HFFc6 (cell line): ENCODE measurements around the gene ST6GAL1. TPM values are rescaled to one million over a fixed set of nuclear protein-coding genes. Genes with fewer than 3 reads are reported as not detected.
A peak's percentile ranks its signal among the peaks of the same experiment; 100 is the strongest.

Experiments used
- DNase-seq: peaks from one replicate; pipeline ENCODE4 v3.0.0-alpha.2; 2018
- H3K27ac Mint-ChIP-seq: 2 replicates; pipeline ENCODE4 v1.8.0; 2020; ENCODE audit warnings: mild to moderate bottlenecking, mixed read lengths
- H3K27me3 Mint-ChIP-seq: 2 replicates; pipeline ENCODE4 v1.8.0; 2021; ENCODE audit warnings: mild to moderate bottlenecking, moderate library complexity, mixed read lengths; ENCODE audit not compliant: insufficient read depth
- H3K36me3 Mint-ChIP-seq: 2 replicates; pipeline ENCODE4 v1.8.0; 2021; ENCODE audit warnings: low read depth, mixed read lengths
- H3K4me1 Mint-ChIP-seq: 2 replicates; pipeline ENCODE4 v1.8.0; 2020; ENCODE audit warnings: low read depth, mixed read lengths
- H3K4me3 Mint-ChIP-seq: 2 replicates; pipeline ENCODE4 v1.8.0; 2020; ENCODE audit warnings: mild to moderate bottlenecking, moderate library complexity, mixed read lengths
- H3K9me3 Mint-ChIP-seq: 2 replicates; pipeline ENCODE4 v1.8.0; 2020; ENCODE audit warnings: mild to moderate bottlenecking, mixed read lengths
- total RNA-seq, 6 experiments: library from RNA; stranded (reverse); fragmentation: NEBNext Ultra II Directional; extraction: Animal tissue kit (Norgen Biotek cat#: 25700); gene quantifications; 2 replicates in 1 of 6; 3 replicates in 5 of 6; pipeline ENCODE4 v1.2.3, GENCODE V29; 2021
- TF ChIP-seq, protein P1 (sequence below): fragments of 200-600 bp; sonication (generic); IDR thresholded peaks from 2 replicates; pipeline ENCODE4 v1.5.0; 2021; ENCODE audit warnings: antibody characterized with exemption, mild to moderate bottlenecking

The ST6GAL1 gene
- total RNA-seq, 6 experiments from 2014 or later, result 0.88 to 2.6 (median 1.9) TPM

DNA sequence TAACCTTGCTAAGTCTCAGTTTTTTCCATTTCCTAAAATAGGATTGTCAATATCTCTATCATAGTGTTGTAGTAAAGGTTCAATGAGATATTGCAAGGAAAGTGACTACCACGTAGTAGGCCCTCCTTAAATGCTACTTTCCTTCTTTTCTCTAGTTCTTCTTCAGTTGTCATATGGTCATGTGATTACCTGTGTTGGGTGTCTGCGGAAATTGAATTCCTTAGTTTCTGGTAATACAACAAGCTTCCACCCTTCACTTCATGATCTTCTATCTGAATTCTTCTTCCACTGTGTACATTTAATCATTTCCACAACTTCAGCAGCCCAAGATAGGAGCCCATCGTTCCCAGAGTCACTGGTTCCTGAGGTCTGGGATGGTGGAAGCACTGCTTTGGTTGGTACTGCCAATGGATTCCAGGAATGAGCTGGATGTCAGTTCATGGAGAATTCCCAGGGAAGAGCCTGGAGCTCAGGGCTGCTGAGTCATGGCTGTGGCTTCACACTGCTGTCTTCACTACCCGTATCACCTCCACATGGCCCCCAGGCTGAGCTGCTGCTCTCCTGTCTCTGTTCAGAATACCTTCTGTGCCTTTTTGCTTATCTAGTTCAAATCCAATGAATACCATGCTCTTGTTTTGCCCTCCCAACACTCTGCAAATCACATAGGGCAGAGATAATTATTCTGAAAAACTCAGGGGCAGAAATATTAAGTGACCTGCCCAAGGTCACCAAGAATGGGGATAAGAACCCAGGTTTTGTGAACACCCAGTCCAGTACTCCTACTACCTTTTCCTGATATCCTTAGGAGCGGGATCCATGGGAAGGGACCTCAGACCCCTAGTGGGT is 110.4 kb downstream of the ST6GAL1 start:
- H3K9me3 Mint-ChIP-seq, result no peaks in the 10 kb centered on the region
- TF ChIP-seq, protein P1, sequence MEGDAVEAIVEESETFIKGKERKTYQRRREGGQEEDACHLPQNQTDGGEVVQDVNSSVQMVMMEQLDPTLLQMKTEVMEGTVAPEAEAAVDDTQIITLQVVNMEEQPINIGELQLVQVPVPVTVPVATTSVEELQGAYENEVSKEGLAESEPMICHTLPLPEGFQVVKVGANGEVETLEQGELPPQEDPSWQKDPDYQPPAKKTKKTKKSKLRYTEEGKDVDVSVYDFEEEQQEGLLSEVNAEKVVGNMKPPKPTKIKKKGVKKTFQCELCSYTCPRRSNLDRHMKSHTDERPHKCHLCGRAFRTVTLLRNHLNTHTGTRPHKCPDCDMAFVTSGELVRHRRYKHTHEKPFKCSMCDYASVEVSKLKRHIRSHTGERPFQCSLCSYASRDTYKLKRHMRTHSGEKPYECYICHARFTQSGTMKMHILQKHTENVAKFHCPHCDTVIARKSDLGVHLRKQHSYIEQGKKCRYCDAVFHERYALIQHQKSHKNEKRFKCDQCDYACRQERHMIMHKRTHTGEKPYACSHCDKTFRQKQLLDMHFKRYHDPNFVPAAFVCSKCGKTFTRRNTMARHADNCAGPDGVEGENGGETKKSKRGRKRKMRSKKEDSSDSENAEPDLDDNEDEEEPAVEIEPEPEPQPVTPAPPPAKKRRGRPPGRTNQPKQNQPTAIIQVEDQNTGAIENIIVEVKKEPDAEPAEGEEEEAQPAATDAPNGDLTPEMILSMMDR, result no peak
- H3K4me3 Mint-ChIP-seq, result no peak overlapping the region
- H3K4me1 Mint-ChIP-seq, result peaks cover 19% of the 10 kb centered on the region
- no peaks in the 10 kb centered on the region for H3K36me3 Mint-ChIP-seq
- H3K27me3 Mint-ChIP-seq, result peaks cover 2% of the 10 kb centered on the region; the same call in 1 of the 2 replicates
- peak; percentile 45 for DNase-seq
- peak overlapping the region; percentile 36; the same call in 1 of the 2 replicates for H3K27ac Mint-ChIP-seq

DNA sequence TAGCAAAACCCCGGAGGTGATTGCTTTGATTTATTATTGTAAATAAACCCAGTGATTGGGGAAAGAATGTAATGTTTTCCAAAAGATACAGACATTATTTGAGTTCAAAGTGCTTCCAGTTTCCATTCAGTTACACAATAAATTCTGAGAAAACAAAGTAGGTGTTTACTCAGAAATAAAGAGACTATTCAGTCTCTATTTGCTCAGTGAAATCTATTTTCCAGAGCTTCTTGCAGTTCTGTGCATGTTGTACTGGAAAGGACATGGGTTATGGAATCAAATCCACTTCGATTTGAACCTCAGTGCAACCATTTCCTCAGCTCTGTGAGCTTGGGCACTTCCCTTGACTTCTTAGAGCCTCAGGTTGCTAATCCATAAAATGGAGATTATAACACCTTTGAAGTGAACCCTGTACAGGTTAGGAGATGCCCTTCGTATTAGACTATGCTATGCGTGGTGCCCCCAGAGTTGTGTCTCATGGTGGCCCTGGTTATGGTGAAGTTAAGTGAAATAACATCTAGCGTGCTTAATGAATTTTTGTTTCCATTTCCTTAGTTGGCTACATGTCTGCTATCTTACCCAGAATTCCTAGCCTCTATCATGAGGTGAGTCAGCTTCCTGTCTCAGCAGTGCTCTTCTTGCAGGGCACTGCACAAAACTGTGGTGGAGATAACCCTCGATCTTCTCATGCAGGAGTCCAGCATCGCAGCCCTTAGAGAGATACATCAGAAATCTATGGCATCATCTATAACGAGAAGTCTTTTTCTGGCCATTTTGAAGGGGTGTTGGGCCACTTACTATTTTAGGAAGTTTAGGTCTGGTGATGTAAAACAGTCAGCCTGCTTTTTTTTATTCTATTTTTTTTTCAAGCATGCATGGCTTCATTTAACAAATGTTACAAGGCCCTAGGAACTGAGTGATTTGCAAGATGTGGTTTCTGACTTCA is 111.3 kb downstream of the ST6GAL1 start:
- H3K27ac Mint-ChIP-seq, result peak overlapping the region; percentile 42; the same call in 1 of the 2 replicates

GRCh38 chr3:187042346-187042745 is 112.0 kb downstream of the ST6GAL1 start:
- H3K27me3 Mint-ChIP-seq, result peaks cover 2% of the 10 kb centered on the region; the same call in 1 of the 2 replicates
- no peak overlapping the region for H3K27ac Mint-ChIP-seq
- no peaks in the 10 kb centered on the region for H3K36me3 Mint-ChIP-seq
- H3K4me3 Mint-ChIP-seq, result no peak overlapping the region
- no peak for DNase-seq
- H3K4me1 Mint-ChIP-seq, result peaks cover 19% of the 10 kb centered on the region
- H3K9me3 Mint-ChIP-seq, result no peaks in the 10 kb centered on the region
- TF ChIP-seq, protein P1, result no peak

More for the DNA sequence above, 111.3 kb downstream of the ST6GAL1 start:
- peaks cover 19% of the 10 kb centered on the region for H3K4me1 Mint-ChIP-seq
- no peak for DNase-seq
- TF ChIP-seq, protein P1, result no peak
- H3K36me3 Mint-ChIP-seq, result no peaks in the 10 kb centered on the region
- H3K9me3 Mint-ChIP-seq, result no peaks in the 10 kb centered on the region
- peaks cover 2% of the 10 kb centered on the region; the same call in 1 of the 2 replicates for H3K27me3 Mint-ChIP-seq
- H3K4me3 Mint-ChIP-seq, result no peak overlapping the region

- Mint-ChIP-seq H3K36me3 (no peaks in the 10 kb centered on the region), H3K27ac (no peak overlapping the region), H3K4me3 (no peak overlapping the region), H3K9me3 (no peaks in the 10 kb centered on the region), H3K27me3 (peaks cover 2% of the 10 kb centered on the region; the same call in 1 of the 2 replicates), H3K4me1 (peaks cover 19% of the 10 kb centered on the region)
- DNase-seq, result no peak
- TF ChIP-seq, protein P1, result no peak
Observed at GRCh38 chr3:187042874-187043458, 112.6 kb downstream of the ST6GAL1 start.

GRCh38 chr3:187044206-187044605 is 113.9 kb downstream of the ST6GAL1 start:
- H3K4me1 Mint-ChIP-seq, result peaks cover 19% of the 10 kb centered on the region
- DNase-seq, result no peak
- H3K36me3 Mint-ChIP-seq, result no peaks in the 10 kb centered on the region
- H3K9me3 Mint-ChIP-seq, result no peaks in the 10 kb centered on the region
- TF ChIP-seq, protein P1, result no peak
- no peak overlapping the region for H3K27ac Mint-ChIP-seq
- H3K4me3 Mint-ChIP-seq, result no peak overlapping the region
- H3K27me3 Mint-ChIP-seq, result peaks cover 2% of the 10 kb centered on the region; the same call in 1 of the 2 replicates
